Ishikawa (cell line): ENCODE data around the gene ETV6.

Experiments used
- CEBPB ChIP-seq: IDR thresholded peaks from 2 replicates; pipeline ENCODE4 v1.6.1; 2012
- CREB1 ChIP-seq: IDR thresholded peaks from 2 replicates; pipeline ENCODE4 v1.6.1; 2012; ENCODE audit warnings: low read depth
- EGR1 ChIP-seq: IDR thresholded peaks from 2 replicates; pipeline ENCODE4 v1.6.1; 2012
- EP300 ChIP-seq: IDR thresholded peaks from 2 replicates; pipeline ENCODE4 v1.6.1; 2012; ENCODE audit warnings: borderline replicate concordance
- FOXM1 ChIP-seq: IDR thresholded peaks from 2 replicates; pipeline ENCODE4 v1.6.1; 2012; ENCODE audit warnings: low read depth, borderline replicate concordance
- MAX ChIP-seq: IDR thresholded peaks from 2 replicates; pipeline ENCODE4 v1.6.1; 2012
- NFIC ChIP-seq: IDR thresholded peaks from 2 replicates; pipeline ENCODE4 v1.6.1; 2012
- RAD21 ChIP-seq: IDR thresholded peaks from 2 replicates; pipeline ENCODE4 v1.6.1; 2012; ENCODE audit warnings: low read depth
- TAF1 ChIP-seq: IDR thresholded peaks from 2 replicates; pipeline ENCODE4 v1.6.1; 2012; ENCODE audit warnings: low read depth, mild to moderate bottlenecking
- TCF12 ChIP-seq: IDR thresholded peaks from 2 replicates; pipeline ENCODE4 v1.6.1; 2012; ENCODE audit warnings: low read depth
- TEAD4 ChIP-seq: IDR thresholded peaks from 2 replicates; pipeline ENCODE4 v1.6.1; 2012
- USF1 ChIP-seq: IDR thresholded peaks from 2 replicates; pipeline ENCODE4 v1.6.1; 2012
- YY1 ChIP-seq: IDR thresholded peaks from 2 replicates; pipeline ENCODE4 v1.6.1; 2012; ENCODE audit warnings: low read depth
- ZBTB7A ChIP-seq: IDR thresholded peaks from 2 replicates; pipeline ENCODE4 v1.6.1; 2012; ENCODE audit warnings: low read depth
- TF ChIP-seq, protein P1 (sequence below): IDR thresholded peaks from 2 replicates; pipeline ENCODE4 v1.6.1; 2012; ENCODE audit warnings: low read depth, mild to moderate bottlenecking

The ETV6 gene

DNA sequence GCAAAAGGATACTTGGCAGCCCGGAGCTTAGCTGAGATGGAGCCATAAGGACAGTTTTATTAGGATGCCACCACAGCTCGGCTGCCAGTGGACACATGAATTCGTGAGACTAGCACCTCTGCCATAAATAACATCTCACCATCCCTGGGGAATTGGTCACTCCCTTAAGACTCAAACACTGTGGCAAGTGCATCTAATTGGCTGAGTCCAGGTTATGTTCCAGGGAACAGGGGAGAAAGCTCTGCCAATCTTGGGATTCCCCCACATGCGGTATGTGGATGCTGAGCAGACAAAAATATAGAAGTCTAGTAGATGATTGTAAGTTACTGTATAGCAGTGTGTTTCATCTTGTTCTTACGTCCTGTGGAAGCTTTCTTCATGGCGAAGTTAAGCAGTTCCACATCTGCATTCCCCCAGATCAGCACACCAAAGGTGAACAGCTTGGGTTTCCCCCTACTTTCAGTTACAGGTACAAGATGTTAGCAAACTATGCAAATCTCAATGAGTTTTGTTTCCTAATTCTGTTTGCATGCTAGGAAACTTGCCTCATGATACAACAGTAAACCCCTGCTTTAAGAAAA is 131.1 kb downstream of the ETV6 start:
- TF ChIP-seq CEBPB (no peak), CREB1 (no peak), TCF12 (no peak), EP300 (no peak), RAD21 (no peak), YY1 (no peak), MAX (no peak), ZBTB7A (no peak), TAF1 (no peak), FOXM1 (no peak)

- TF ChIP-seq USF1 (no peak), CREB1 (no peak)
Observed at GRCh38 chr12:11782914-11783420, 133.5 kb downstream of the ETV6 start.

DNA sequence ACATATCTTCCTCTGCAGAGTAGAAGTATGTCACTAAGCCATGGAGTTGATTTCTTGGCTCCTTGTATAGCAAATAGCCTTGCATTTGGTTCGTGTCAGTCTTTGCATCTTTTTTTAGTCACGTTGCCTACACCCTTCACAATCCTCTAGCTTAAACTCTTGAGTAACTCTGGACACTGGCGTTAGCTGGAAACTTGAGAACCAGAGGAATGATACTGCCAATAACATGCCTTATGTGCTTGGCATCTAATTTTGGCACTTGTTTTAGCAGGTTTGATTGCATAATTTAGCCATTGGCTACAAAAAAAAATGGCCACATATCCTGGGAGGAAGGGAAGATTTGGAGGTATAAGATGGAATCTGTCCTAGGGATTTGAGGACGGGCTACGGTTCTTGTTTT is 136.2 kb downstream of the ETV6 start:
- TF ChIP-seq CEBPB (peak; percentile 73), FOXM1 (no peak)

- TF ChIP-seq RAD21, result no peak
- no peak for TF ChIP-seq TCF12
- TF ChIP-seq TAF1, result no peak
- TF ChIP-seq TEAD4, result no peak
- TF ChIP-seq CREB1, result no peak
- TF ChIP-seq, protein P1, sequence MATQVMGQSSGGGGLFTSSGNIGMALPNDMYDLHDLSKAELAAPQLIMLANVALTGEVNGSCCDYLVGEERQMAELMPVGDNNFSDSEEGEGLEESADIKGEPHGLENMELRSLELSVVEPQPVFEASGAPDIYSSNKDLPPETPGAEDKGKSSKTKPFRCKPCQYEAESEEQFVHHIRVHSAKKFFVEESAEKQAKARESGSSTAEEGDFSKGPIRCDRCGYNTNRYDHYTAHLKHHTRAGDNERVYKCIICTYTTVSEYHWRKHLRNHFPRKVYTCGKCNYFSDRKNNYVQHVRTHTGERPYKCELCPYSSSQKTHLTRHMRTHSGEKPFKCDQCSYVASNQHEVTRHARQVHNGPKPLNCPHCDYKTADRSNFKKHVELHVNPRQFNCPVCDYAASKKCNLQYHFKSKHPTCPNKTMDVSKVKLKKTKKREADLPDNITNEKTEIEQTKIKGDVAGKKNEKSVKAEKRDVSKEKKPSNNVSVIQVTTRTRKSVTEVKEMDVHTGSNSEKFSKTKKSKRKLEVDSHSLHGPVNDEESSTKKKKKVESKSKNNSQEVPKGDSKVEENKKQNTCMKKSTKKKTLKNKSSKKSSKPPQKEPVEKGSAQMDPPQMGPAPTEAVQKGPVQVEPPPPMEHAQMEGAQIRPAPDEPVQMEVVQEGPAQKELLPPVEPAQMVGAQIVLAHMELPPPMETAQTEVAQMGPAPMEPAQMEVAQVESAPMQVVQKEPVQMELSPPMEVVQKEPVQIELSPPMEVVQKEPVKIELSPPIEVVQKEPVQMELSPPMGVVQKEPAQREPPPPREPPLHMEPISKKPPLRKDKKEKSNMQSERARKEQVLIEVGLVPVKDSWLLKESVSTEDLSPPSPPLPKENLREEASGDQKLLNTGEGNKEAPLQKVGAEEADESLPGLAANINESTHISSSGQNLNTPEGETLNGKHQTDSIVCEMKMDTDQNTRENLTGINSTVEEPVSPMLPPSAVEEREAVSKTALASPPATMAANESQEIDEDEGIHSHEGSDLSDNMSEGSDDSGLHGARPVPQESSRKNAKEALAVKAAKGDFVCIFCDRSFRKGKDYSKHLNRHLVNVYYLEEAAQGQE, result no peak
- TF ChIP-seq EP300, result no peak
- no peak for TF ChIP-seq MAX
- TF ChIP-seq USF1, result no peak
- TF ChIP-seq EGR1, result no peak
- TF ChIP-seq FOXM1, result no peak
- no peak for TF ChIP-seq YY1
- no peak for TF ChIP-seq NFIC
Observed at GRCh38 chr12:11786638-11787365, 137.3 kb downstream of the ETV6 start.

DNA sequence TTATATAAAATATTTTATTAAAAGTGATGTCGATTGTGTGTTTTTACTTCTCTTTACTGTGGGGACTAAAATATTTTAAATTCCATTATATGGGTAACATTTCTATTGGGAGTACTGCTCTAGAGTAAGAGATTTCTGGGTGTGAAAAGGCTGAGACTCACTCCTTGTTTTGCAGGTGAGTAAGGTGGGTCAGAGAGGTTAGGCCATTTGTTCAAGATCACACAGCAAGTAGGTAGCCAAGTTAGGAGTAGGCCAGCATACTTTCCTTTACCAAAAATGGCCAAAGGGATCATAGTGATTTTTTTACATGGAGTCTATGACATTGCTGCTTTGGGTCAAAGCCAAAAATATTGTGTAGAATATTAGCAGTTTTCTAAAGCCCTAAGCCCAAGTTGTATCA is 138.0 kb downstream of the ETV6 start:
- TF ChIP-seq CREB1 (no peak), TCF12 (no peak), NFIC (no peak), ZBTB7A (no peak), CEBPB (no peak), RAD21 (no peak), TAF1 (no peak), EP300 (no peak), USF1 (no peak), FOXM1 (no peak), YY1 (no peak), EGR1 (no peak), MAX (no peak), TEAD4 (no peak)
- TF ChIP-seq, protein P1, result no peak
